Measurements from ENCODE around the gene PRKAR2B.

DNA sequence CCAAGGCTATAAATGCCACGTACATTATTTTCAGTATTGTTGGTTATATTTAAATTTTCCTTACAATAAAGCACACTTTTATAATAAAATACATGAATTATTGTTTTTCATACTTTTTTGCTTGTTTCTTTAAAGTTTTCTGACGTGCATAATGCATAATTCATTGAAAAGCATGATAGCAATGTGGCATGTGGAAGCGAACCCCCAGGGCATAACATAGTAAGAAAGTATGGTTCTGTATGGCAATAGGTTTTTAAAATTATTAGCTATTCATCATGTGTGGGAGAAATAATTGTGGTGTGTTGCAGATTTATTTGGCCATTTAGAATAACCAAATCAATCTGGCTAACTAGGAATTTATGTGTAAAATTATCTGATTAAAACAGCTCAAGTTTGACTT lies 116.9 kb downstream of the PRKAR2B start:
- no peak for TF ChIP-seq POLR2A (IDR thresholded peaks at IDR 0.05)
- TF ChIP-seq, protein P1, sequence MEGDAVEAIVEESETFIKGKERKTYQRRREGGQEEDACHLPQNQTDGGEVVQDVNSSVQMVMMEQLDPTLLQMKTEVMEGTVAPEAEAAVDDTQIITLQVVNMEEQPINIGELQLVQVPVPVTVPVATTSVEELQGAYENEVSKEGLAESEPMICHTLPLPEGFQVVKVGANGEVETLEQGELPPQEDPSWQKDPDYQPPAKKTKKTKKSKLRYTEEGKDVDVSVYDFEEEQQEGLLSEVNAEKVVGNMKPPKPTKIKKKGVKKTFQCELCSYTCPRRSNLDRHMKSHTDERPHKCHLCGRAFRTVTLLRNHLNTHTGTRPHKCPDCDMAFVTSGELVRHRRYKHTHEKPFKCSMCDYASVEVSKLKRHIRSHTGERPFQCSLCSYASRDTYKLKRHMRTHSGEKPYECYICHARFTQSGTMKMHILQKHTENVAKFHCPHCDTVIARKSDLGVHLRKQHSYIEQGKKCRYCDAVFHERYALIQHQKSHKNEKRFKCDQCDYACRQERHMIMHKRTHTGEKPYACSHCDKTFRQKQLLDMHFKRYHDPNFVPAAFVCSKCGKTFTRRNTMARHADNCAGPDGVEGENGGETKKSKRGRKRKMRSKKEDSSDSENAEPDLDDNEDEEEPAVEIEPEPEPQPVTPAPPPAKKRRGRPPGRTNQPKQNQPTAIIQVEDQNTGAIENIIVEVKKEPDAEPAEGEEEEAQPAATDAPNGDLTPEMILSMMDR (IDR thresholded peaks at IDR 0.05): no peak

Measured in Peyer's patch (tissue), 4 donors.